RWPE1 (cell line): ENCODE results near the gene DCAKD.

Experiments
- CTCF ChIA-PET: fragments of 350-600 bp; sonication (Branson Sonifier 250); formaldehyde crosslinking; extraction: SDS; loops from one replicate; lab custom pipeline; 2021; lab: Yijun Ruan, JAX
- POLR2A ChIA-PET: fragments of 400-600 bp; formaldehyde crosslinking; extraction: SDS; loops from one replicate; lab custom pipeline; 2020; ENCODE audit warnings: antibody characterized with exemption; ENCODE audit not compliant: low non-redundant PET; lab: Yijun Ruan, JAX
- DNase-seq: peaks from one replicate; pipeline ENCODE4 v3.0.0; 2012; ENCODE audit warnings: low spot score
- H3K27ac ChIP-seq: fragments of 450-650 bp; 2 replicates; pipeline ENCODE4 v1.5.1; 2017
- TF ChIP-seq, protein P1 (sequence below): fragments of 450-650 bp; conservative IDR thresholded peaks from 2 replicates; pipeline ENCODE4 v1.5.1; 2017; ENCODE audit warnings: low read depth, mild to moderate bottlenecking

Gene DCAKD

DNA sequence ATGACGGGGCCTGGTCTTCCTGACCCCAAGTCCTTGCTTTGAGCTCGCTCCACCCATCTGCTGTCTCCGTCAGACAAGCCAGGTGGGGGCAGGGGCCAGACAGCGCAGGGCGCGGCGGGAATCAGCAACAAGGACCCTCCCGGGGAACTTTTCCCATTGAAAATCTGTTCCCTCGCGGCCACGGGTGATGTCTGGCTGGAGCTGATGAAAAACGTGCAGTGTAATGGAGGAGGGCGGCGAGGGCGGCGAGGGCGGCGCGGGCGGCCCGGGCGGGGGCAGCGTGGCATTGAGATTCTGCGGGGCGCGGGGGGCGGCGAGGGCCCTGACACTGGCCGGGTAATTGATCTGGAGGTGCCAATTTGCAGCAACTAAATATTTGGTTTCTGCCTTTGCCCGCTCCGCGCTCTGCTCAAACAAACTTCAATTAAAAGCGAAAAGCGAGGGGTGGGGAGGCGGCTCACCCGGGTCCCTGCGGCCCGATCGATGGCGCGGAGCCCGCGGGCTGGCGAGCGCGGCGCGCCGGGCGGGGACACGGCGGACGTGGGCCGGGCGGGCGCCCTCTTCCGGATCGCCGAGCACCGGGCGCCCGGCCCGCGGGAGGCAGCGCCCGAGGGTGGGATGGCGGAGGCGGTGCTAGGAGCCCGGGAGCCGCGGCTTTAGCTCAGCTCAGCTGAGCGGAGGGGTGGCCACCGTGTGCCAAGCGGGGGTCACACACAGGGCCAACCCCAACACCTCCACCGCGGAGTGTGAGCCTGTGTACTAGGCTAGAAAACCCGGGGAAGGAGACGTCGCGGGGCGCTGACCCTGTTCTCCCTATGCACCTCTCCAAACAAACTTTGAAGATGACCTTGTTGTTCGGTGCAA, 32.4 kb downstream of the DCAKD start:
- TF ChIP-seq, protein P1, sequence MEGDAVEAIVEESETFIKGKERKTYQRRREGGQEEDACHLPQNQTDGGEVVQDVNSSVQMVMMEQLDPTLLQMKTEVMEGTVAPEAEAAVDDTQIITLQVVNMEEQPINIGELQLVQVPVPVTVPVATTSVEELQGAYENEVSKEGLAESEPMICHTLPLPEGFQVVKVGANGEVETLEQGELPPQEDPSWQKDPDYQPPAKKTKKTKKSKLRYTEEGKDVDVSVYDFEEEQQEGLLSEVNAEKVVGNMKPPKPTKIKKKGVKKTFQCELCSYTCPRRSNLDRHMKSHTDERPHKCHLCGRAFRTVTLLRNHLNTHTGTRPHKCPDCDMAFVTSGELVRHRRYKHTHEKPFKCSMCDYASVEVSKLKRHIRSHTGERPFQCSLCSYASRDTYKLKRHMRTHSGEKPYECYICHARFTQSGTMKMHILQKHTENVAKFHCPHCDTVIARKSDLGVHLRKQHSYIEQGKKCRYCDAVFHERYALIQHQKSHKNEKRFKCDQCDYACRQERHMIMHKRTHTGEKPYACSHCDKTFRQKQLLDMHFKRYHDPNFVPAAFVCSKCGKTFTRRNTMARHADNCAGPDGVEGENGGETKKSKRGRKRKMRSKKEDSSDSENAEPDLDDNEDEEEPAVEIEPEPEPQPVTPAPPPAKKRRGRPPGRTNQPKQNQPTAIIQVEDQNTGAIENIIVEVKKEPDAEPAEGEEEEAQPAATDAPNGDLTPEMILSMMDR, result peak; percentile 83
- CTCF ChIA-PET, result interaction anchor here (0.6 to 6.2 kb wide), 7 partner anchors 21 to 218 kb away, joined by 3 to 113 read pairs (median 6); no protein-coding TSS in a partner anchor
- peak; percentile 59 for DNase-seq
- POLR2A ChIA-PET, result interaction anchor here (0.7 kb wide), 2 partner anchors 98 to 192 kb away, joined by 3 to 4 read pairs; no protein-coding TSS in a partner anchor
- H3K27ac ChIP-seq, result peak overlapping the region; percentile 67

DNA sequence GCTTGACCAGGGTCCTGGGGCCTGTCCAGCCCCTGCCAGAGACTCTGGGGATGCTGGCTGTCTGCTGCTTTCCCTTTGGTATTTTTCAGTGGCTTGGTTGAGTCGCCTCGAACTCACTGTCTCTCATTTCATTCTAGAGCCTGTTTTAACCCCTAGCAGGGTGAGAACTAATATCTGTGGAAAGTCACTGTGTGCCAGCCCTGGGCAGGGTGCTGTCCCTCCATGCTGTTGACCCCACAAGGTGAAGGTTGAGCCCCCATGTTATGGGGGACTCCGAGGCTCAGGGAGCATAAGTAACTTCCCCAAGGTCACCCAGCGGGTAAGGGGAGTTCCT, 33.0 kb downstream of the DCAKD start:
- CTCF ChIA-PET, result interaction anchor here (0.7 to 6.2 kb wide), 3 partner anchors 76 to 114 kb away, joined by 3 to 113 read pairs (median 4); no protein-coding TSS in a partner anchor
- no peak for DNase-seq
- POLR2A ChIA-PET, result interaction anchor here (0.7 kb wide), 1 partner anchor 192 kb away, joined by 3 read pairs; no protein-coding TSS in a partner anchor
- H3K27ac ChIP-seq, result peak overlapping the region; percentile 67
- TF ChIP-seq, protein P1, result no peak

DNA sequence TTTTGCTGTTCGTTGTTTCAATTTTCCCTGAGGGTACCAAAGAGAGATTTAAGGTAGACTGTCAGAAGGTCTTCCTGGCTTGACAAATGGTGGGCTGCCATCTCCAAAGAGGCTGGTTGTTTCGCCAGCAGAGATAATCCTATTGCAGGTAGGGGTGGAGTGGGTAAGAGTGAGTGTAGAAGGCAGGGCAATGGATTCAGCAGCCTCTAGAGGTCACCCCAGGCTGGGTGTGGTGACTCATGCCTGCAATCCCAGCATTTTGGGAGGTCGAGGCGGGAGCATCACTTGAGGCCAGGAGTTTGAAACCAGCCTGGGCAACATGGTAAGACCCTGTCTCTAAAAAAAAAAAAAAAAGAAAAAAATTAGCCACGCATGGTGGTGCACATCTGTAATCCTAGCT, 34.6 kb downstream of the DCAKD start:
- no peak overlapping the region for H3K27ac ChIP-seq
- TF ChIP-seq, protein P1, result peak; percentile 36
- POLR2A ChIA-PET, result no interaction called here
- CTCF ChIA-PET, result interaction anchor here (0.6 to 1.3 kb wide), 7 partner anchors 15 to 159 kb away, joined by 4 to 15 read pairs (median 6); no protein-coding TSS in a partner anchor
- no peak for DNase-seq

DNA sequence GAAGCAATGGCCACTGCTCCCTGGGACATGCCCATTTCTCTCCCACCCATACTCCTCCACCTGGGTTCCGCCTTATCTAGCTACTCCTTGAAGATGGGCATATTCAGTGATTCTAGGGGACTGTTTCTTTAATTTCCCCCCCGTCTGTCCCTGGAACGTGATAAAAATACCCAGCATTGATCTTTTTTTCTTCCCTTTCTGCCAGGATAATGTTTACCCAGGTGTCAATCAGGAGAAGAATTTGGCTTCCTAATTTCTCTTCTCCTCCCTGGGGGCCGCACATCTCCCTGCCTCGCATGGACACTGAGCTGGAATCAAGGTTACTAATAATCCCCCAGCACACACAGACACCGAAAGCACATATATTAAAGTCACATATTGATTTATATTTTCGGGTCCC, 35.2 kb downstream of the DCAKD start:
- TF ChIP-seq, protein P1, result no peak
- no peak overlapping the region for H3K27ac ChIP-seq
- no peak for DNase-seq
- POLR2A ChIA-PET, result no interaction called here
- CTCF ChIA-PET, result interaction anchor here (0.6 kb wide), 2 partner anchors 478 to 1284 kb away, joined by 3 to 7 read pairs; no protein-coding TSS in a partner anchor

DNA sequence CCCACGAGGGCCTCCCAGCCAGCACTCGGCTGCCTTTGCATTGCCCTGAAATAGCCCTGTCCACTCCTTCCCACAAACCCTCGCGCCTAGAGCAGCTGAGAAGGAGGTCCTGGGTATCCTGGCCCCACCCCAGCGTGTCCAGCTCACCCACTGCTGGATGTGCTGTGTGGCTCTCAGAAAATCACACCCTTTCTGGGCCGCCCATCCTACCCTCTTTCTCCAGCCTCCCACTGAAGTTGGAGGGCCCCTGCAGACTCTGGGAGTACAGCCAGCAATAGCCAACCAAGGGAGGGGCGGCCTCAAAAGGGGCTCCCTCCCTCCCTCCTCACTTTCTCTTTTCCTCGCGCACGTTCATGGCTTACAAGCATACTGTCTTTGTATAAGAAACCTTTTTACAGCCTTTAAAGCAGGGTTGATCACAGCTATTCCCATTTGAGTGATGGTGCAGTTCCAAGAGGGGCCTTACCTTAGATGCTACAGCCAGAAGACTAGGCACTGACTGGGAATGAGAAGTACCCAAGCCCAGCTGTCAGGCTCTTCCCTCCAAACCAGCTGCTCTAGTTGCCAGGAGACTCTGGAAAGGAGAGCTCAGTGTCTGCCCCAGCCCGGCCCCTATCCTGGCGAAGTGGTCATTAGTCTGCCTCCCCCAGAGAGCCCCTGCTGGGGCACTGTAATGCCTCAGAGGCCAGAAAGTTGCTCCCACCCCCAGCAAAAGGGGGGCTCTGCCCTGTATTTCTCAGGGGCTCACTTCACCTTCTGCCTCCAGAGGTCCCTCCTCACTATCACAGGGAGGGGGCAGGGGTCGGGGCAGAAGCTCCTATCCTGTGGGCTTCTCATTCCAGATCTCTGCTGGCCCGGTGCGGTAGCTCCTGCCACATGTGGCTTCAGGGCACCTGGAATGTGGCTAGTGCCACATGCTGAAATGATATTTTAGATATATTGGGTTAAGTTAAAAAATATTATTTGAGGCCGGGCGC, 38.1 kb downstream of the DCAKD start:
- DNase-seq, result no peak
- POLR2A ChIA-PET, result no interaction called here
- no peak overlapping the region; the same call in 1 of the 2 replicates for H3K27ac ChIP-seq
- CTCF ChIA-PET, result interaction anchor here (0.7 to 1.5 kb wide), 2 partner anchors 93 to 413 kb away, joined by 3 to 5 read pairs; no protein-coding TSS in a partner anchor
- TF ChIP-seq, protein P1, result no peak
